Middle frontal gyrus (tissue), 1 donor: ENCODE results near the gene ANK3.

Experiments
- DNase-seq: peaks from one replicate; pipeline ENCODE4 v3.0.0-alpha.2; 2015; ENCODE audit warnings: low spot score; ENCODE audit errors: extremely low spot score

Gene ANK3

GRCh38 chr10:60236869-60237524, 152.7 kb downstream of the ANK3 start:
- DNase-seq: no peak

GRCh38 chr10:60235001-60235400, 154.7 kb downstream of the ANK3 start:
- no peak for DNase-seq

- DNase-seq: no peak
Measured at GRCh38 chr10:60234551-60234950, 155.1 kb downstream of the ANK3 start.

GRCh38 chr10:60230892-60231291, 158.8 kb downstream of the ANK3 start:
- no peak for DNase-seq

- DNase-seq: no peak
Measured at GRCh38 chr10:60224066-60224705, 165.5 kb downstream of the ANK3 start.

GRCh38 chr10:60222047-60222446, 167.6 kb downstream of the ANK3 start:
- DNase-seq: no peak

- DNase-seq: no peak
Measured at GRCh38 chr10:60212195-60212594, 177.5 kb downstream of the ANK3 start.

- DNase-seq: no peak
Measured at GRCh38 chr10:60209874-60210570, 179.7 kb downstream of the ANK3 start.

GRCh38 chr10:60208676-60209269, 180.9 kb downstream of the ANK3 start:
- no peak for DNase-seq

- DNase-seq: no peak
Measured at GRCh38 chr10:60207894-60208293, 181.8 kb downstream of the ANK3 start.

- no peak for DNase-seq
Measured at GRCh38 chr10:60206735-60207134, 182.9 kb downstream of the ANK3 start.

GRCh38 chr10:60205741-60206140, 183.9 kb downstream of the ANK3 start:
- DNase-seq: no peak

GRCh38 chr10:60203993-60204618, 185.6 kb downstream of the ANK3 start:
- no peak for DNase-seq

GRCh38 chr10:60200682-60201053, 189.0 kb downstream of the ANK3 start:
- DNase-seq: no peak

- DNase-seq: no peak
Measured at GRCh38 chr10:60200012-60200681, 189.5 kb downstream of the ANK3 start.

- no peak for DNase-seq
Measured at GRCh38 chr10:60197206-60197605, 192.5 kb downstream of the ANK3 start.

- DNase-seq: no peak
Measured at GRCh38 chr10:60194421-60194820, 195.3 kb downstream of the ANK3 start.

GRCh38 chr10:60192946-60193345, 196.7 kb downstream of the ANK3 start:
- DNase-seq: no peak

GRCh38 chr10:60189861-60190475, 199.7 kb downstream of the ANK3 start:
- DNase-seq: no peak

GRCh38 chr10:60188548-60188947, 201.1 kb downstream of the ANK3 start:
- no peak for DNase-seq

- DNase-seq: no peak
Measured at GRCh38 chr10:60187691-60188090, 202.0 kb downstream of the ANK3 start.
